Esophagus squamous epithelium (tissue), 5 donors: ENCODE measurements around the gene MYT1. TPM values are rescaled to one million over a fixed set of nuclear protein-coding genes. Genes with fewer than 3 reads are reported as not detected.

Experiments used
- DNase-seq: peaks from one replicate; lab custom pipeline; 2025; lab: John Stamatoyannopoulos, UW
- H3K27ac ChIP-seq, 4 donors: fragments of 200-600 bp; sonication (generic); one replicate each; pipeline ENCODE4 v1.5.1; 2016 to 2019; ENCODE audit warnings: mild to moderate bottlenecking in 1 of 4
- H3K27me3 ChIP-seq, 4 donors: fragments of 200-600 bp; sonication (generic); 1 replicate in 3 of 4; 2 replicates in 1 of 4; pipeline versions ENCODE4 v1.5.1 to v1.6.0; 2017 to 2021; ENCODE audit warnings: antibody characterized with exemption in 1 of 4
- H3K36me3 ChIP-seq, 3 donors: fragments of 200-600 bp; sonication (generic); one replicate each; pipeline ENCODE4 v1.5.1; 2016 to 2019
- H3K4me1 ChIP-seq, 3 donors: fragments of 200-600 bp; sonication (generic); one replicate each; pipeline ENCODE4 v1.5.1; 2017 to 2019
- H3K4me3 ChIP-seq, 4 donors: fragments of 200-600 bp; sonication (generic); 1 replicate in 3 of 4; 2 replicates in 1 of 4; pipeline ENCODE4 v1.5.1; 2016 to 2019; ENCODE audit warnings: mild to moderate bottlenecking in 2 of 4, moderate library complexity in 1 of 4
- H3K9me3 ChIP-seq, 3 donors: fragments of 200-600 bp; sonication (generic); one replicate each; pipeline ENCODE4 v1.5.1; 2016 to 2019
- CTCF ChIP-seq, 6 experiments: fragments of 450-650 bp in 4 of 6; fragments of 200-600 bp in 2 of 6; sonication (generic) in 2 of 6; IDR thresholded peaks; one replicate each; pipeline ENCODE4 v1.5.1; 2016 to 2019; ENCODE audit warnings: antibody characterized with exemption in 6 of 6, mild to moderate bottlenecking in 4 of 6, moderate library complexity in 4 of 6
- POLR2A ChIP-seq, 4 donors: fragments of 450-650 bp; IDR thresholded peaks; one replicate each; pipeline ENCODE4 v1.6.1; 2017; ENCODE audit warnings: antibody characterized with exemption in 4 of 4, mild to moderate bottlenecking in 4 of 4, moderate library complexity in 3 of 4
- WGBS, 2 donors: methylation state at CpG; one replicate each; pipeline ENCODE4 v1.1.5; 2018; 5-methylcytosine and 5-hydroxymethylcytosine counted together
- intact Hi-C: fragments of 100-400 bp; cut with DNase I; formaldehyde crosslinking; loops from one replicate; pipeline ENCODE4 v1.15.0; 2022
- total RNA-seq, 4 donors: library from RNA; depleted of rRNA; stranded (reverse); fragments of >200 nt; gene quantifications; one replicate each; pipeline ENCODE4 v1.1.0, GENCODE V29; 2016
- donor health status: DM: yes; HTN: yes; CAD: no.

Gene MYT1
- total RNA-seq, 4 donors from 2014 or later, result not detected

GRCh38 chr20:64168381-64169090 lies 4.3 kb downstream of the MYT1 start:
- peaks cover 0 to 97% (median 4%) of the 10 kb centered on the region in 4 donors for H3K27me3 ChIP-seq
- 47 to 55% methylated on average over 6 to 7 of the region's 12 CpGs for WGBS, 2 donors
- no peaks in the 10 kb centered on the region for H3K4me1 ChIP-seq
- no peaks in the 10 kb centered on the region for H3K9me3 ChIP-seq
- intact Hi-C loops, result no loop called here
- no peak for DNase-seq
- H3K27ac ChIP-seq, result no peak overlapping the region
- H3K4me3 ChIP-seq, result no peak overlapping the region
- TF ChIP-seq CTCF (IDR thresholded peaks at IDR 0.05), result no peak
- no peak for TF ChIP-seq POLR2A (IDR thresholded peaks at IDR 0.05)
- H3K36me3 ChIP-seq, result no peaks in the 10 kb centered on the region

GRCh38 chr20:64169091-64169560 lies 4.9 kb downstream of the MYT1 start:
- DNase-seq, result no peak
- Histone ChIP-seq H3K4me1 (no peaks in the 10 kb centered on the region), H3K36me3 (no peaks in the 10 kb centered on the region), H3K27me3 (peaks cover 0 to 92% (median 4%) of the 10 kb centered on the region in 4 donors), H3K27ac (no peak overlapping the region), H3K4me3 (no peak overlapping the region), H3K9me3 (no peaks in the 10 kb centered on the region)
- 43% methylated on average over 1 of the region's 10 CpGs; no CpG with 5 or more reads in 1 of the 2 donors for WGBS, 2 donors
- no peak for TF ChIP-seq CTCF (IDR thresholded peaks at IDR 0.05)
- no peak for TF ChIP-seq POLR2A (IDR thresholded peaks at IDR 0.05)
- intact Hi-C loops, result no loop called here

GRCh38 chr20:64171211-64171610 lies 7.0 kb downstream of the MYT1 start:
- Histone ChIP-seq H3K9me3 (no peaks in the 10 kb centered on the region), H3K36me3 (no peaks in the 10 kb centered on the region), H3K4me1 (no peaks in the 10 kb centered on the region), H3K27ac (no peak overlapping the region), H3K27me3 (peaks cover 0 to 72% (median 2%) of the 10 kb centered on the region in 4 donors), H3K4me3 (no peak overlapping the region)
- WGBS, 2 donors, result 88 to 91% methylated on average over 5 to 6 of the region's 8 CpGs
- no peak for DNase-seq
- intact Hi-C loops, result no loop called here
- TF ChIP-seq POLR2A (IDR thresholded peaks at IDR 0.05), result no peak
- TF ChIP-seq CTCF (IDR thresholded peaks at IDR 0.05), result no peak

GRCh38 chr20:64173116-64173515 lies 8.9 kb downstream of the MYT1 start:
- no peak for TF ChIP-seq CTCF (IDR thresholded peaks at IDR 0.05)
- no peak for TF ChIP-seq POLR2A (IDR thresholded peaks at IDR 0.05)
- Histone ChIP-seq H3K9me3 (no peaks in the 10 kb centered on the region), H3K4me1 (no peaks in the 10 kb centered on the region), H3K4me3 (no peak overlapping the region), H3K27ac (no peak overlapping the region), H3K36me3 (no peaks in the 10 kb centered on the region), H3K27me3 (peaks cover 0 to 72% (median 0%) of the 10 kb centered on the region in 4 donors)
- DNase-seq, result no peak
- intact Hi-C loops, result no loop called here
- 52 to 94% methylated on average over 2 of the region's 4 CpGs for WGBS, 2 donors

- Histone ChIP-seq H3K27me3 (peaks cover 0 to 44% (median 0%) of the 10 kb centered on the region in 4 donors), H3K36me3 (no peaks in the 10 kb centered on the region), H3K27ac (no peak overlapping the region), H3K9me3 (no peaks in the 10 kb centered on the region), H3K4me1 (no peaks in the 10 kb centered on the region), H3K4me3 (no peak overlapping the region)
- 12 to 40% methylated on average over 3 to 4 of the region's 11 CpGs for WGBS, 2 donors
- intact Hi-C loops, result no loop called here
- DNase-seq, result no peak
- TF ChIP-seq CTCF (IDR thresholded peaks at IDR 0.05), result no peak
- TF ChIP-seq POLR2A (IDR thresholded peaks at IDR 0.05), result no peak
Measured at GRCh38 chr20:64176551-64176950, 12.3 kb downstream of the MYT1 start.
